Upper lobe of left lung (tissue), 4 donors: ENCODE measurements around the gene PTPN21.

ENCODE experiments used
- CTCF ChIP-seq, 6 experiments: fragments of 450-650 bp in 4 of 6; fragments of 200-600 bp in 2 of 6; sonication (generic) in 2 of 6; IDR thresholded peaks; one replicate each; pipeline ENCODE4 v1.5.1; 2016 to 2019; ENCODE audit warnings: antibody characterized with exemption in 6 of 6
- EP300 ChIP-seq, 4 donors: sonication (generic); formaldehyde crosslinking; IDR thresholded peaks; one replicate each; pipeline ENCODE4 v1.5.1; 2017; ENCODE audit warnings: antibody characterized with exemption in 4 of 4, control low read depth in 2 of 4
- POLR2A ChIP-seq, 4 donors: fragments of 450-650 bp; IDR thresholded peaks; one replicate each; pipeline ENCODE4 v1.5.1; 2016 to 2017; ENCODE audit warnings: antibody characterized with exemption in 4 of 4, mild to moderate bottlenecking in 2 of 4

DNA sequence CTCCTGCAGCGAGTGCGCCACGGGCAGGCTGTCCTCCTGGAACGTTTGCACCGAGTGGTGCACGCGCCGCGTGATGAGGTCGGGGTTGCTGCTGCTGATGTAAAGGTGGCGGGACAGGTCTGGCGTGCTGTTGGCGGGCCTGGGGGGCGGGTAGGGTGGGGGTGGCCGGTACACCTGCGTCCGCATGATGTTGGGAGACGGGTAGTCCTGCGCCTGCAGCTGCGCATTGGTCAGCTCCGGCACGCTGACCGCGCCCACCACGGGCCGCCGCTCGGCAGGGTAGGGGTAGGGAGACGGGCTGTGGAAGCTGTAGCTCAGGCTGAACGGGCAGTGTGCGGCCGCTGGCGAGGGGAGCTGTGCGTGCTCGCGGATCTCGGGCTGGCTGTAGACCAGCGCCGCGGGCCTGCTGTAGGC is 75.2 kb downstream of the PTPN21 start:
- TF ChIP-seq CTCF (IDR thresholded peaks at IDR 0.05) (no peak), POLR2A (IDR thresholded peaks at IDR 0.05) (no peak), EP300 (IDR thresholded peaks at IDR 0.05) (no peak)
